Hepatocyte (in vitro differentiated cells): ENCODE results near the gene ATPAF1. TPM values are rescaled to one million over a fixed set of nuclear protein-coding genes. Genes with fewer than 3 reads are reported as not detected.

Source experiments
- DNase-seq: peaks from one replicate; pipeline ENCODE4 v3.0.0-alpha.2; 2016; ENCODE audit warnings: low spot score
- H2AFZ ChIP-seq: fragments of 200-600 bp; sonication (generic); 2 replicates; pipeline ENCODE4 v1.6.0; 2016; ENCODE audit warnings: antibody characterized with exemption, mild to moderate bottlenecking
- H3K27ac ChIP-seq: fragments of 200-600 bp; sonication (generic); 2 replicates; pipeline ENCODE4 v1.5.1; 2016; ENCODE audit warnings: mild to moderate bottlenecking
- H3K27me3 ChIP-seq: fragments of 200-600 bp; sonication (generic); 2 replicates; pipeline ENCODE4 v1.6.1; 2016
- H3K36me3 ChIP-seq: fragments of 200-600 bp; sonication (generic); replicated peaks from 2 replicates; pipeline ENCODE4 v1.5.1; 2016; ENCODE audit warnings: low read depth; ENCODE audit not compliant: insufficient read depth
- H3K4me1 ChIP-seq: fragments of 200-600 bp; sonication (generic); 2 replicates; pipeline ENCODE4 v1.5.1; 2016; ENCODE audit warnings: mild to moderate bottlenecking, moderate library complexity; ENCODE audit not compliant: insufficient read depth
- H3K4me2 ChIP-seq: fragments of 200-600 bp; sonication (generic); 2 replicates; pipeline ENCODE4 v1.6.0; 2016
- H3K4me3 ChIP-seq: fragments of 200-600 bp; sonication (generic); 2 replicates; pipeline ENCODE4 v1.5.1; 2016; ENCODE audit warnings: mild to moderate bottlenecking
- H3K79me2 ChIP-seq: fragments of 200-600 bp; sonication (generic); 2 replicates; pipeline ENCODE4 v1.6.0; 2017; ENCODE audit warnings: mild to moderate bottlenecking
- H3K9me2 ChIP-seq: fragments of 200-600 bp; sonication (generic); replicated peaks from 2 replicates; pipeline ENCODE4 v1.6.0; 2017; ENCODE audit warnings: mild to moderate bottlenecking; ENCODE audit not compliant: insufficient read depth
- H3K9me3 ChIP-seq: fragments of 200-600 bp; sonication (generic); 2 replicates; pipeline ENCODE4 v1.5.1; 2016; ENCODE audit warnings: low read depth, mild to moderate bottlenecking
- H4K20me1 ChIP-seq: fragments of 200-600 bp; sonication (generic); 2 replicates; pipeline ENCODE4 v1.6.0; 2016; ENCODE audit warnings: mild to moderate bottlenecking; ENCODE audit not compliant: insufficient read depth, poor library complexity, severe bottlenecking
- CTCF ChIP-seq: fragments of 200-600 bp; sonication (generic); IDR thresholded peaks from 2 replicates; pipeline ENCODE4 v1.5.1; 2016; ENCODE audit warnings: antibody characterized with exemption, mild to moderate bottlenecking; ENCODE audit not compliant: poor library complexity
- EZH2 ChIP-seq: fragments of 200-600 bp; sonication (generic); IDR thresholded peaks from 2 replicates; pipeline ENCODE4 v1.6.1; 2016; ENCODE audit warnings: antibody characterized with exemption, mild to moderate bottlenecking, borderline replicate concordance
- EZH2phosphoT487 ChIP-seq: fragments of 200-600 bp; sonication (generic); IDR thresholded peaks from one replicate; pipeline ENCODE4 v1.6.1; 2018; ENCODE audit warnings: antibody characterized with exemption, mild to moderate bottlenecking, low read depth, moderate library complexity; ENCODE audit not compliant: unreplicated experiment, severe bottlenecking
- WGBS: methylation state at CpG from one replicate; pipeline ENCODE4 v1.1.6; 2016; ENCODE audit warnings: low lambda C conversion rate; ENCODE audit errors: missing lambda C conversion rate; 5-methylcytosine and 5-hydroxymethylcytosine counted together
- polyA plus RNA-seq: library from polyadenylated mRNA; unstranded; fragments of >200 nt; fragmentation: Nextera tagmentation; extraction: Ambion mirVana; gene quantifications from 2 replicates; pipeline ENCODE4 v1.2.1, GENCODE V29; 2016
- total RNA-seq: library from RNA; depleted of rRNA; stranded (reverse); fragments of >200 nt; gene quantifications from 2 replicates; pipeline ENCODE4 v1.2.3, GENCODE V29; 2014

Gene ATPAF1
- total and polyA plus RNA-seq, 2 experiments from 2014 or later = 57.5 to 63.2 TPM

- 77% methylated on average over 7 of the region's 7 CpGs for WGBS
- H3K4me3 ChIP-seq = no peak overlapping the region
- H3K79me2 ChIP-seq = peaks cover 19% of the 10 kb centered on the region
- H3K27me3 ChIP-seq = no peaks in the 10 kb centered on the region
- H3K4me1 ChIP-seq = peaks cover 13% of the 10 kb centered on the region
- no peaks in the 10 kb centered on the region for H3K9me2 ChIP-seq
- no peaks in the 10 kb centered on the region for H4K20me1 ChIP-seq
- no peaks in the 10 kb centered on the region for H3K36me3 ChIP-seq
- H2AFZ ChIP-seq = no peak overlapping the region
- DNase-seq = no peak
- H3K4me2 ChIP-seq = no peak overlapping the region
- no peak overlapping the region for H3K27ac ChIP-seq
- H3K9me3 ChIP-seq = no peaks in the 10 kb centered on the region
- no peak for TF ChIP-seq CTCF
- TF ChIP-seq EZH2phosphoT487 = no peak
- TF ChIP-seq EZH2 = no peak
Measured at GRCh38 chr1:46611691-46612221, 56.4 kb downstream of the ATPAF1 start.

GRCh38 chr1:46607345-46608130 is 60.6 kb downstream of the ATPAF1 start:
- DNase-seq = no peak
- H3K4me3 ChIP-seq = no peak overlapping the region
- H3K9me2 ChIP-seq = no peaks in the 10 kb centered on the region
- H2AFZ ChIP-seq = no peak overlapping the region
- no peak overlapping the region for H3K27ac ChIP-seq
- H4K20me1 ChIP-seq = no peaks in the 10 kb centered on the region
- 97% methylated on average over 7 of the region's 7 CpGs for WGBS
- TF ChIP-seq EZH2phosphoT487 = no peak
- no peak for TF ChIP-seq EZH2
- no peak for TF ChIP-seq CTCF
- H3K4me2 ChIP-seq = no peak overlapping the region
- H3K4me1 ChIP-seq = peaks cover 12% of the 10 kb centered on the region
- no peaks in the 10 kb centered on the region for H3K27me3 ChIP-seq
- H3K36me3 ChIP-seq = no peaks in the 10 kb centered on the region
- peaks cover 14% of the 10 kb centered on the region for H3K79me2 ChIP-seq
- no peaks in the 10 kb centered on the region for H3K9me3 ChIP-seq

- no peaks in the 10 kb centered on the region for H3K9me3 ChIP-seq
- no peak overlapping the region for H2AFZ ChIP-seq
- no peaks in the 10 kb centered on the region for H3K27me3 ChIP-seq
- peaks cover 23% of the 10 kb centered on the region for H3K79me2 ChIP-seq
- TF ChIP-seq EZH2 = no peak
- TF ChIP-seq EZH2phosphoT487 = no peak
- no peak for TF ChIP-seq CTCF
- no peak for DNase-seq
- H4K20me1 ChIP-seq = no peaks in the 10 kb centered on the region
- H3K4me3 ChIP-seq = no peak overlapping the region
- peaks cover 19% of the 10 kb centered on the region for H3K4me1 ChIP-seq
- no peak overlapping the region for H3K4me2 ChIP-seq
- no peaks in the 10 kb centered on the region for H3K9me2 ChIP-seq
- H3K36me3 ChIP-seq = no peaks in the 10 kb centered on the region
- H3K27ac ChIP-seq = no peak overlapping the region
- WGBS = 98% methylated on average over 2 of the region's 2 CpGs
Measured at GRCh38 chr1:46606255-46606965, 61.8 kb downstream of the ATPAF1 start.
